Measurements from ENCODE around the gene SMAD7.

- TF ChIP-seq EZH2 (IDR thresholded peaks at IDR 0.05; ENCODE audit: insufficient read depth, poor library complexity, severe bottlenecking) (no peak), EZH2phosphoT487 (IDR thresholded peaks at IDR 0.05; ENCODE audit: insufficient read depth, low read depth) (no peak)
Measured at GRCh38 chr18:48932822-48933510, 17.8 kb downstream of the SMAD7 start.

Measured in GM23248 (cell line).